ENCODE data around the gene SLC30A9.

The SLC30A9 gene

GRCh38 chr4:41990365-41991111 lies at the start of gene SLC30A9:
Gene SLC30A9 (plus strand): TSS chr4:41990530. CDS start chr4:41990652, 122 bp downstream.
- intact Hi-C loops (cut with DNase I), result loop anchor here (1.0 kb wide), 1 partner anchor 55 kb away; the partner anchor contains the start of gene TMEM33
- peak; percentile 94 to 99 (median 97) for DNase-seq

DNA sequence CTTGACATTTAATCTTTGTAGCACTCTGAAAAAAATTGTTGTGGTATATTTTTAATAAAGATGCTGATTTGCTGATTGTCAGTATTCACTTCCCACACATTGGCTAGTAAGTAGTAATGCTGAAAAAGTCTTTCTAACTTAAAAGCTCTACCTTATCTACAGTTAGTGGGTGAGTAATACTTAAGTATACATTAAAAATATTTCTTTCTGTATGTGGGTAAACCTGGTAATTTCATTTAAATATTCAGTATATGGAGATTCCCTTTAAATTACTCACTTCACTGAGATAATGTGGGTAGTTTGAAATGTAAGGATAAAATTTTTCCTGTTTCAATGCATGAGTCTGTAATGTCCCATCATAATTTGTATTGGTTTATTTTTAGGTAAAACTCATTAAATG lies 49.5 kb upstream of the SLC30A9 start:
- intact Hi-C loops (cut with DNase I), result no loop called here
- DNase-seq, result no peak

DNA sequence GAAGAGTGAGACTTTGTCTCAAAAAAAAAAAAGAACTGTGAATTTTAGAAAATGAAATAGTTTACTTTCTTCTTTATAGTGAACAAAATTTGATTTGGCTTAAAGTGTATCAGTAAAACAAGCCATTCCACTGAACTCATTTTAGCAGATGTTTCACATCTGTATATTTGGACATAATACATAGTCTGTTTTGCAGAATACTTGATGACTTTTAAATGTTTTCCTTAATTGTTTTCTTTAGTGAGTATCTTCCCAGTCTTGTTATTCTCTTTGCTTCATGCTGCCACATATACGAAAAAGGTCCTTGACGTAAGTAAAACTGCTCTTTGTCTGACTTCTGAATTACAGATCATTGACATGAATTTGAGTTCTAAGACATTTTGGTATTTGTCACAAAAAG lies 46.8 kb upstream of the SLC30A9 start:
- no peak for DNase-seq
- intact Hi-C loops (cut with DNase I), result no loop called here

- intact Hi-C loops (cut with DNase I), result no loop called here
- DNase-seq, result no peak
Measured at GRCh38 chr4:41944089-41944488, 46.2 kb upstream of the SLC30A9 start.

DNA sequence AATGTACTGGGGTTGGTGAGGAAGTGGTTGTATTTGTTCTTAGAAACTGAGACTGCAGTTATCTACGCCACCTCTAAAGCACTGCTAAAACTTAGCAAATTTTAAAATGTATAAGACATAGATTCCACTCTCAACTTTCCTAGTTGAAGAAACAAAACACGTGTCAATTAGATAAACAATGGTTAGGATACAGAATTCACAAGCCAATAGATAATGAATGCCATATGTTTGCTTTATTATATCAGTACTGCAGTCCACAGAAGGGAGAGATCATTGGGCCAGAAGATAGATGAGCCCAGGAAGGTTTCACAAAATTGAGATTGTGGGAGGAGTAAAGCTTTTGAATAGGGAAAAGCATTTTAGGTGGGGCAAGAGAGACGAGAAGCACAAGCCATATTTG lies 40.8 kb upstream of the SLC30A9 start:
- intact Hi-C loops (cut with DNase I), result no loop called here
- DNase-seq, result no peak

GRCh38 chr4:41957634-41958033 lies 32.7 kb upstream of the SLC30A9 start:
- DNase-seq, result no peak
- intact Hi-C loops (cut with DNase I), result no loop called here

GRCh38 chr4:41963105-41963504 lies 27.2 kb upstream of the SLC30A9 start:
- intact Hi-C loops (cut with DNase I), result no loop called here
- DNase-seq, result no peak

DNA sequence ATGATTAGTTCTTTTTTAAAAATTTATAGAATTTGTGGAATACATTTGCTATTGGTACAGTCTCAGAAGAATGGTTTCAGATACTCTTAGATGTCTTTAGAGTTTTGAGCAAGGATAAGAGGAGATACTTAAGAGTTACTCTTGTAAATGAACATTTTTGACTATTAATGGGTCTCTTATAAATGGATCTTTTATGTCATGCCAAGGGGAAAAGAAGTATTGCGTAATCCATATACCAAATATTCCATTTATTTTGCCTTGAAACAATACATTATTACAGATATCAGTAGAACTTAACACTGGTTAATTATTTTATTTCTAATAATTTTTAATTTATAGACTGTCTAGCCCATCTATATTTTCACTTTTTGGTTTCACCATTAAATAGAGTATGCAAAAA lies 25.9 kb upstream of the SLC30A9 start:
- intact Hi-C loops (cut with DNase I), result no loop called here
- DNase-seq, result no peak

DNA sequence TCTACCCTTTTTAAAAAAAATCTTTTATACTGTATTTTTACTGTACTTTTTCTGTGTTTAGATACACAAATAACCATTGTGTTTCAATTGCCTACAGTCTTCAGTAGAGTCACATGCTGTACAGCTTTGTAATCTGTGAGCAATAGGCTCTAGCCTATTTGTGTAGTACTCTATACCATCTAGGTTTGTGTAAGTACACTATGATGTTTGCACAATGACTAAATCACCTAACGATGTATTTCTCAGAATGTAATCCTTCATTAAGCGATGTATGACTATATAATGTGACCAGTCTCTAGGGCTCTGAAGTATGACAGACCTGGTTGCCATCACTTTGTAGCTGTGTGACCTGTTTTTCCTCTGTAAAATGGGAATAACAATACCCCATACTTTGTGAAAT lies 22.9 kb upstream of the SLC30A9 start:
- DNase-seq, result no peak
- intact Hi-C loops (cut with DNase I), result no loop called here

- no peak for DNase-seq
- intact Hi-C loops (cut with DNase I), result no loop called here
Measured at GRCh38 chr4:41969671-41970070, 20.7 kb upstream of the SLC30A9 start.

DNA sequence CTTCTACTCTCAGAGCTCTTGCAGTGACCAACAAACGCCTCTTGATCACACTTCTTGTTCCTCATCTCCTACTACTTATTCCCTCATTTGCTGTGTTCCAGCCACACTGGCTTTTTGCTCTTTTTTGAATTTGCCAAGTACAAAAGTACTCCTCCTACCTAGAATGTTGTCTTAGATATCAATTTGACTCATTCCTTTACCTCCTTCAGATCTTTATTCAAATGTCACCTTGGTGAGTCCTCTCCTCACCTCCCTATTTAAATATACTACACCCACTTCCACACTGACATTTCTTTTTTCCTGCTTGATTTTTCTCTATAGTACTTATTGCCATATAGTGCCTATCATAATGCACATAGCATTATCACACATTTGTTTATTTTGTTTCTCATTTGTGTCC lies 15.0 kb upstream of the SLC30A9 start:
- intact Hi-C loops (cut with DNase I), result no loop called here
- DNase-seq, result no peak

- no peak for DNase-seq
- intact Hi-C loops (cut with DNase I), result no loop called here
Measured at GRCh38 chr4:41976775-41977516, 13.4 kb upstream of the SLC30A9 start.

- intact Hi-C loops (cut with DNase I), result no loop called here
Measured at GRCh38 chr4:41977709-41978108, 12.6 kb upstream of the SLC30A9 start.

DNA sequence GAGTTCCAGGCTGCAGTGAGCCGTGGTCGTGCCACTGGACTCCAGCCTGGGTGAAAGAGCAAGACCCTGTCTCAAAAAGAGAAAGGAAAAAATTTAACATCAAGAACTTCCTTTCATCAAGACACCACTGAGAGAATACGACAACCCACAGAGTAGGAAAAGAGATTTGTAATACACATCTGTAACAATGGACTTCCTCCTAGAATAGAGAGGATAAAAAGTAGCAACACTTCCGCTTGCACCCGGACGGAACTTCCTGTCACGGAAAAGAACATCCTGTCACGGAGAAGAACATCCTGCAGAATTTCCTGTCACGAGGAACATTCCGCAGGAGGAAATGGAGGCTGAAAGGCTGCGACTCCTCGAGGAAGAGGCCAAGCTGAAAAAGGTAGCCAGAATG lies 8.9 kb upstream of the SLC30A9 start, which contains the start of gene DCAF4L1:
DCAF4L1 (plus strand) TSS at position 301 of the 400 bp plus-strand sequence; CDS start at position 338, 37 bp downstream.
- no peak for DNase-seq
- intact Hi-C loops (cut with DNase I), result no loop called here

More at GRCh38 chr4:41977709-41978108, 12.6 kb upstream of the SLC30A9 start:
- DNase-seq, result no peak

DNA sequence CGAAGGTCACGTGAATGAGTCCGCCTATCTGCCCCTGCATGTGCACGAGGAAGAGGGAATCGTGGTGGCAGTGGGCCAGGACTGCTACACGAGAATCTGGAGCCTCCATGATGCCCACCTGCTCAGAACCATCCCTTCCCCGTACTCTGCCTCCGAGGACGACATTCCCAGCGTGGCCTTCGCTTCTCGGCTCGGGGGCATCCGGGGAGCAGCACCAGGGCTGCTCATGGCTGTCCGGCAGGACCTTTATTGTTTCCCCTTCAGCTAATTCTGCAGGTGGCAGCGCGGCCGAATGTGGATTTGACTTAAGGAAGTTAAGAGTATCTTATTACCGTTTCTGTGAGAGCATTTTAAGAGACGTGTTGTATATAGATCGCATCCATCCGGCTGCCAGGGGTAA lies 7.6 kb upstream of the SLC30A9 start:
- DNase-seq, result peak in 1 of 10 donors; percentile 70
- intact Hi-C loops (cut with DNase I), result no loop called here

DNA sequence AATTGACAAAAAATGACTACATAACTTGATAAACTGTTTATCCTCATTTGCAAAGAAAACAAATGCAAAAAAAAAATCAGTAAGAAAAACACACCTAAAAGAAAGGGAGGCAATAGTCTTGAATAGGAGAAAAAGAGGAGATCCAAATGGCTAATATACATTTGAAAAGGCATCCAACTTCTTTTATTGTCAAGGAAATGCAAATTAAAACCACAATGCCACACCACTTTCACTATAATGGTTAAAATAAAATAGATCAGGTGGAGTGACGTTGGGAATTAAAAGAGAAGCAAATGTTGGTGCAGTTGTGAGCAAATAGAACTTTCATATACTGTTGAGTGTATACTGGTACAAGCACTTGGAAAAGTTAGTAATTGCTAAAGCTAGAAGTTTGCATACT lies 5.2 kb upstream of the SLC30A9 start:
- DNase-seq, result no peak
- intact Hi-C loops (cut with DNase I), result no loop called here

GRCh38 chr4:41989994-41990364 lies 351 bp upstream of the SLC30A9 start:
- DNase-seq, result no peak
- intact Hi-C loops (cut with DNase I), result loop anchor here (1.0 kb wide), 1 partner anchor 55 kb away; the partner anchor contains the start of gene TMEM33

DNA sequence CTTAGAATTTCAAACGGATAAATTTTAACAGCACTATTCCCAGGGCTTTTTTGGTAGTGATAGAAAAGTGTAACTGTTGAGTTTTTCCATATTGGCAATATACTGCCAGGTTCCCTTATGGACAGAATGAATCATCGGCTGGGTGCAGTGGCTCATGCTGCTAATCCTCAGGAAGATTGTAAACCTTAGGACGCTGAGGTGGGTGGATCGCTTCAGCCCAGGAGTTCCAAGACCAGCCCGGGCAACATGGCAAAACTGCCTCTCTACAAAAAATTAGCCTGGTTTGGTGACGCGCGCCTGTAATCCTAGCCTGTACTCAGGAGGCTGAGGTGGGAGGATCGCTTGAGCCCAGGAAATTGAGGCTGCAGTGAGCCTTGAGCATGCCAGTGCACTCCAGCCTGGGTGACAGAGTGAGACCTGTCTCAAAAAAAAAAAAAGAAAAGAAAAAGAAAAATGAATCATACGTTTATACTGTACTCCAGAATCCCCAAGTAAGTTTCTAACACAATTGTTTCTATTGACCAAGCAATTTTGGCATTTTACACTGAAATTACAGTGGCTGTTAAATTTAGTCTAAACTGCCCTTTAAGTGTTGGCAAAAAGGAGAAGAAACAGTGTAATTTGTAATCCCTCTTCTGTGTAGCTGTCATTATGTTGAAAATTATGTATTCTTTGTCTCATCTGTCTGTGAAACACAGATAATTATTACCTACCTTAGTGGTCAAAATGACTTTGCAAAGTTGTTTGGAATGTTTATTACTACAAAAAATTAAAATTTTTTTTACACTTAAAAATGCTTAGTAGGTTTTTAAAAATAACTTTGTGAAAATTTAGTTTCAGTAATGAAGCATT lies 1.8 kb downstream of the SLC30A9 start:
- peak in 1 of 10 donors; percentile 22 for DNase-seq
- intact Hi-C loops (cut with DNase I), result no loop called here

DNA sequence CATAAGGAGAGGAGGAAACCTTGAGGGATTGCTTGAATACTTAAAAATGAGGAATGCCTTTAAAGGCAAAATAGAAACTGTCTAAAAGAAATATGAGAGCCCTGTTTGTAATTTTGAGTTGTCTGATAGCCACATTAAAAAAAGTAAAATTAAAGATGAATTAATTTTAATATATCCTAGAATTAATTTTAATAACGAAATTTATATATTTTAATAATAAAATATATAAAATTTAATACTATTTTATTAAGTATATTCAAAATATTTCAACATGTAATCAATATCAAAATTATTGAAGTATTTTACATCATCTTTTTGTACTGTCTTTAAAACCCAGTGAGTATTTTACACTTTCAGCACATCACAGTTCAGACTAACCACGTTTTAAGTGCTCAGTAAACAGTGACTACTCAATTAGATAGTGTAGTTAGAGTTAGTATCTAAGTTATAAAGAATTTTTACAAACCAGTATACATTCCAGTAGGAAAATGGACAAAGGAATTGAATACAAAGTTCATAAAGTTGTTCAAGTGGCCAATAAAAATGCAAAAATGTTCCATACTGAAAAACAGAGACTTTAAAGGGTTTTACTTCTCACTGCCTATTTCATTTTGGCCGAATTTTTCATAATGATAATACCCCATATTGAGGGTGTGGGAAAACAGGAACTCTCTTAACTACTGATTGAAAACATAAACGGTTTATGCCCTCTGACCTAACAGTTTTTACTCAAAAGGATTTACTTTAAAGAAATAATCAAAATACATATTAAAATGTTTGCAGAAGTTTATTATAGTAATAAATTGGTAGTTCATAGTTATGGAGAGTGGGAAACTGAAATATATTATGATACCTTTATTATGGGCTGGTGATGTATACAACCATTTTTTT lies 2.9 kb downstream of the SLC30A9 start:
- intact Hi-C loops (cut with DNase I), result no loop called here

GRCh38 chr4:41994461-41994985 lies 4.2 kb downstream of the SLC30A9 start:
- DNase-seq, result no peak
- intact Hi-C loops (cut with DNase I), result no loop called here

More for the DNA sequence above, 2.9 kb downstream of the SLC30A9 start:
- no peak for DNase-seq

Data from posterior cingulate gyrus (tissue), 11 donors.